ENCODE data around the gene UGT1A9.
"Not testable (repeated sequence)": the region's sequence is repeated elsewhere in the genome, so short reads cannot be mapped to it uniquely, and the experiment has no call there.

UGT1A9 gene

GRCh38 chr2:233671290-233672161 is at the start of gene UGT1A9:
Gene UGT1A9 (plus strand): TSS chr2:233671898. CDS start chr2:233671935, 37 bp downstream.
- DNase-seq: no peak

GRCh38 chr2:233627331-233628025 is 44.2 kb upstream of the UGT1A9 start:
- no peak for DNase-seq

- DNase-seq: not testable (repeated sequence)
Measured at GRCh38 chr2:233636306-233636705, 35.4 kb upstream of the UGT1A9 start, which contains the start of gene UGT1A10. Gene UGT1A10 (plus strand): TSS chr2:233636448. CDS start chr2:233636523, 75 bp downstream.

GRCh38 chr2:233638836-233639235 is 32.9 kb upstream of the UGT1A9 start:
- no peak for DNase-seq

- DNase-seq: no peak
Measured at GRCh38 chr2:233639860-233640259, 31.8 kb upstream of the UGT1A9 start.

GRCh38 chr2:233643128-233643527 is 28.6 kb upstream of the UGT1A9 start:
- no peak for DNase-seq

- not testable (repeated sequence) for DNase-seq
Measured at GRCh38 chr2:233646033-233646432, 25.7 kb upstream of the UGT1A9 start.

- no peak for DNase-seq
Measured at GRCh38 chr2:233650981-233651380, 20.7 kb upstream of the UGT1A9 start.

- DNase-seq: no peak
Measured at GRCh38 chr2:233651430-233651829, 20.3 kb upstream of the UGT1A9 start.

GRCh38 chr2:233654501-233654900 is 17.2 kb upstream of the UGT1A9 start:
- no peak for DNase-seq

- DNase-seq: no peak
Measured at GRCh38 chr2:233655043-233655442, 16.7 kb upstream of the UGT1A9 start.

GRCh38 chr2:233655943-233656342 is 15.8 kb upstream of the UGT1A9 start:
- not testable (repeated sequence) for DNase-seq

GRCh38 chr2:233656443-233656842 is 15.3 kb upstream of the UGT1A9 start:
- no peak for DNase-seq

GRCh38 chr2:233658610-233659009 is 13.1 kb upstream of the UGT1A9 start:
- no peak for DNase-seq

GRCh38 chr2:233663911-233664310 is 7.8 kb upstream of the UGT1A9 start:
- DNase-seq: no peak

- DNase-seq: no peak
Measured at GRCh38 chr2:233668605-233669260, 3.0 kb upstream of the UGT1A9 start.

- DNase-seq: no peak
Measured at GRCh38 chr2:233672886-233673285, 1.2 kb downstream of the UGT1A9 start.

GRCh38 chr2:233673896-233674295 is 2.2 kb downstream of the UGT1A9 start:
- DNase-seq: no peak

GRCh38 chr2:233674314-233674713 is 2.6 kb downstream of the UGT1A9 start:
- DNase-seq: no peak

- DNase-seq: no peak
Measured at GRCh38 chr2:233674995-233675394, 3.3 kb downstream of the UGT1A9 start.

- DNase-seq: no peak
Measured at GRCh38 chr2:233676046-233676445, 4.3 kb downstream of the UGT1A9 start.

GRCh38 chr2:233679196-233679595 is 7.5 kb downstream of the UGT1A9 start:
- DNase-seq: no peak

GRCh38 chr2:233680361-233681045 is 8.8 kb downstream of the UGT1A9 start:
- no peak for DNase-seq
